HG02973 (cell line): ENCODE measurements around the gene APBB2.

Experiments
- ATAC-seq: cut with Tn5 transposase; IDR thresholded peaks from one replicate; pipeline ENCODE4 v1.9.1; 2021; ENCODE audit warnings: moderate library complexity; ENCODE audit not compliant: unreplicated experiment

The APBB2 gene

DNA sequence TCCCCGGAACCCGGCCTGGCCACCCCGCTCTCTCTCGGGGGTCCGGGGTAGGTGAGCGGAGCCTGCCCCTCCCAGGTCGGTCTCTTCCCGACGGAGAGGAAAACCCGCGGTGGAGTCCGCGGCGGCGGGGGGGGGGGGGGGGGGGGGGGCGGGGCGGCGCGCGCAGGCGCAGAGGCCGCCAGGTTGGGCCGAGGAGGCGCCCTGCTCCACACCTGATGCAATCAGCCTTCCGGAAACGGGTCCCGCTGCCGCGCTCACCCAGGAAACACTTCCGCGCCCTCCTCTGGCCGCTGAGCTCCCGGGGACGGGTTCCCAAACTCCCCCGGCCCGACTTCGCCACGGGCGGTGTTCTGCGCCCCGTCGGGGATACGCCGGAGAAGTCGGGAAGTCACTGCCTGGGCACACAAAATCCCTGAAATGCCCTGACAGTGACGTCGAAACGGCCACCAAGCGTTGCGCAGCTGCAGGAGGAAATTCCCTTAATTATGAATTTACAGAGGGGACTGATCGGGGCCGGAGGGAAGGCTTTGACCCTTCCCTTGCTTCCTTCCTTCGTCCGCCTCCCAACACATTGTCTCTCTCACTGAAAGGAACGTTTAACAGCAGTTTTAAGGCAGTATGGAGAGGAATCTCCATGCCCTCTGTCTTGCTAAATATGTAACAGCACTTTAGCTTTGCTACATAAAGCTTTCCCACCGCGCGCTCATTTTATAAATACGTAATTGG is 2.1 kb upstream of the APBB2 start:
- ATAC-seq, result peak; percentile 54

DNA sequence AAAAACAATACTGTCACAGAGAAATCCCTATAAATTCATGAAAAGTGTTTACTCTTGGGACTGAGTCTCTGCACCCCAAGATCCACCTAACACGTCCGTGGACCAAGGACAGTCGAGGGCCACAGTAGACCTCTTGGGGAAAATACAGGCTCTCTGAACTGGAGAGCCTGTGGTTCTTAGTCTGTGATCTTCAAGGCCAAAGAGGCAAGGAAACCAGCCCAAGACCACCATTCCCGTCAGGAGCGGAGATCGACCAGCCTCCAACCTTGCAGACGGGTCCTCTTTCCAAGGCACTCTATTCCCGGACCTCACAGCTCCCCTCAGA is 1.6 kb upstream of the APBB2 start:
- no peak for ATAC-seq

DNA sequence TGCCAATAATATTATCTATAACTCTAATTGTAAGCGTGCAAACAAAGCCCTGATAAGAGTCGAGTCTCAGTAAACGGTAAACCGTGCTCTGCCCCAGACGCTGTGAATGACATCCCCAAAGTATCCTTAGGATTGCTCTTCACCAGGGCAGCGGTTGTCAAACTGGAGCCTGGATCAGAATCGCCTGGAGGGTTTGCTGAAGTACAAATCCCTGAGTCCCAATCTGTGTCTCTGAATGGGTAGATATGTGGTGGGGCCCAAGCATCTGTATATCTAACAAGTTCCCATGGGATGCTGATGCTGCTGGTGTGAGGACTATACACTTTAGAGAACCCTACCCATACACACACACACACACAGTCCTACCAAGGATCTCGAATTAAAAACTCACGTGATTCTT is 813 bp upstream of the APBB2 start:
- no peak for ATAC-seq

DNA sequence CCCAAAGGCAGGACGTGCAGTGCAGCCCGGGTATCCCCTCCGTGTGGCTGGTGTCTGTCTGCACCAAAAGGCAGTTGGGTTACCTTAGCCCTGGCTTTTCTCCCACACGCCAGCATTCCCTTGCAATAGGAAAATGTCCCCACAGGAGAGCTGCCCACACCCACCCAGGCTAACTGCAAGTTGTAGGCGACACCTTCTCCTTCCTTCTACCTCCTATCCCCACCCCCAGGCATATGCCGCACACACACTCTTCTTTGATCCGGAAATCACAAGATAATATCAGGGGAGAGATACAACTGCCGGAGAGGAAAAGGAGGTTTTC is 444 bp upstream of the APBB2 start:
- ATAC-seq, result no peak

DNA sequence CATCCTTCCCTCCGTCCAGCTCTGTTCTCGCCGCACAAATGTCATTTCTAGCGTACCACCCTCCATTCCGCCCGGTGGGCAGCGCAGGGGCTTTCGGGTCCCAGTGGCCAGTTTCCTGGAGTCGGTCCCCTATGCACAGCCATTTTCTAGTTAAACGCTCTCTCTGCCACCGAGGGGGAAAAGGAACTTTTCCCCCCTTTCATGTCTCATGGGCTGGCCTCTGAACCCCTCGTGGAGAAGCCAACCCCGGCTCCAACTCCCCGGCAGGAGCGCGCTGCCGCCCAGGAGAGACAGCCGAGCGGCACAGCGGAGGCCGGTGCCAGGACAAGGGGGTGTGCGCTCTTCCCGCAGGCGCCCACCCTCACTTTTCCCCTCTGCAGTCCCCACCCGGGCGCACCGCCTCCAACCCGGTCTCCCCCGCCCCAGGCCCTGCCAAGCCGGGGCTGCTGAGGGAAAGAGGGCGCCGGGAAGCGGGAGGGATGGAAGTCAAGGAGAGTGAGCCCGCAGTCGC is 662 bp downstream of the APBB2 start:
- peak; percentile 7 for ATAC-seq

DNA sequence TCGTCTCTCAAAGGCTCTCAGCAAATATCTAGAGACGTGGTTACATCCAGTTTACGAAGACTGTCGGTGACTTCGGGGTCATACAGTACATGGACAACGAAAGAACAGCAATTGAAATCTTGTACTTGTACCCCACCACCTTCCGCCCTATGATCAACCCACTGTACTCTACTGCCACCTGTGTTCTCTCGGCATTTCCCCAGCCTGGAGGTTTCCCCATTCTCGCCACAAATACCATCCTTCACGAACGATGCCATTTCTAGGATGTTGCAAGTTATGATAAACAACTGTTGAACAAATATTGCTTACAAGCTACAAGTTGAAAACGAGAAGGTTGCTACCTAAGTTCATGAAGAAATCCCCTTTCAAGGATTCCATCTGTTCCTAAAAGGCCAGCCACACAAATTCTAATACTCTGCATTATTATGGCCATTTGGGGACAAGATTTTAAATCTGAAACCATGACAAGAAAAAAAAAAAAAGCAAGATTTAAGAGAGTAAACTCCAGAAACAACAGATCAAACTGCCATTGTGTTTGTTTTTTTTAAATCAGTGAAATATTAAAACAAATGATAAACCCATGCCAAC is 1.6 kb downstream of the APBB2 start:
- ATAC-seq, result no peak

DNA sequence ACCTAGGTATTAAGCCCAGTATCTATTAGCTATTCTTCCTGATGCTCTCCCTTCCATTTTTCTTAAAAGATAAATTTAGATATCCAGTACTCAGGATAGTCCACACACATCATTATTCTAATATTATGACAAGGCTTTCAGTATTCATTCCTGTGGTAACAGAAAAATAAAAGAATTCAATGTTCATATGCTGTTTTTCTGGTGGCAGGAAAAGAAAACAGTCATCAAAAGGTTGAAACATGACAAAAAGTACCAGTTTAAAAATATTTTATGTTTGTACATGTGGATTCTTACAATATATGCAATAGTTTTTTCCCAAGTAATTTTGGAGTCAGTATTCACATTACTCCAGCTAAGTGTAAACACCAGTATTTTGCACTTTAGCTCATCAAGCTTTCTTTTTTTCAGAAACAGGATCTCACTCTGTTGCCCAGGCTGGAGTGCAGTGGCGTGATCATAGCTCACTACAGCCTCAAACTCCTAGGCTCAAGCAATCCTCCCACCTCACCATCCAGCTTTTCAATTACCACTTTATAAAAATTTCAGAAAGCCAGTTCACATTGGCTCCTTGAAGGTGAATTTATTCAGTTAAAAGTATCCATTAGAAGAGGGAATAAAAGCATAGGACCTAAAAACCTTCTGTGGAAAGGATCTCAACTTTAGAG is 2.3 kb downstream of the APBB2 start:
- no peak for ATAC-seq

DNA sequence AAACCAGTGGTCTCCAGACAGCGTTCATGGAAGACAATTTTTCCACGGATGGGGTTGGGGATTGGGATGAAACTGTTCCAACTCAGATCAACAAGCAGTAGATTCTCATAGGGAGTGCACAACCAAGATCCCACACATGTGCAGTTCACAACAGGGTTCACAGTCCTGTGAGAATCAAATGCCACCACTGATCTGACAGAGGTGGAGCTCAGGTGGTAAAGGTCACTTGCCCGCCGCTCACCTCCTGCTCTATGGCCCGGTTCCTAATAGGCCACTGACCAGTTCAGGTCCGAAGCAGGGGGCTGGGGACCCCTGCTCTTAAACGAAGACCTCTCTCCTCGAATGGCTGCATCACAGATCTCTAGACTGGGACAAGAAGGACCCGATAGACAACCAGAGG is 4.4 kb downstream of the APBB2 start:
- no peak for ATAC-seq

DNA sequence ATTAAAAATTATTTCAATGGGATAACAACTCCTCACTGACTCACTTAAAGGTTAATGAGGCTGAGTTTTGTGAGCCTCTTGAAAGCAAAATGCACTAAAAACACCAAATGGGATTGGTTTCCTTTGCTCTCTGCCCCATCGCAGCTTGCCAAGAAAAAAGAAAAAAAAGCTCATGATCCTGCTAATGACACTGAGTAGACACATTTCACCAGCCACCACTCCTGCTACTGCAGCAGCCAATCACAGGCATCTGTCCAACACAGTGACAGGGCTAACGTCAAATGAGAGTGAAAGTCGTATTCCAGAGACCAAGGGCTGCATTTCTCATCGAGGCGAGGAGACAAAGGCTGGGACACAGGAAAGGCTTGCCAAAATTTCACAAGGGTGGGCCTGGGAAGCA is 5.2 kb downstream of the APBB2 start:
- no peak for ATAC-seq

DNA sequence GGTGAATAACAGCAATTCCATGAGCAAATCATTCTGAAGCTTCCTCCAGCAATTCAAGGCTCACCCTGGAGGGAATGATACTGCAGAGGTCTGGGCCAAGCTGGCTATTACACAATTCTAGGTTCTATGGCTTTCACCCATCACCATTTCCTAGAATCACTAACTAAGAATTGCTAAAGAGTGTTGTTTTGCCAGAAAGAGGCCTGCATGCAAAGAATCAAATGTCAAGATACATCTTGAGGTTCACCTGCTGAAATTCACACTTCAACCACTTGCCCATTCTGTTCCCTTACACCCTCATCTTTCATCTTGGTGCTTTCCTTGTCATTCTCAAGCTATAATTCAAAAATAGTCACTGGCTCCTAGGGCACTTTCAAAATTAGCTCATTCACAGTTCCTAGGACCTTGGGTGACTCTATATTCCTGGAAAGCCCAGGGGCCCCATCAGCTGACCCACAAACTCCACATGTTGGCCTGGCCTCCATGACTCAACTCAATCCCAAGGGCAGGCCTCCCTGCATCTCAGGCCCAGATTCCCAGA is 7.0 kb downstream of the APBB2 start:
- no peak for ATAC-seq

DNA sequence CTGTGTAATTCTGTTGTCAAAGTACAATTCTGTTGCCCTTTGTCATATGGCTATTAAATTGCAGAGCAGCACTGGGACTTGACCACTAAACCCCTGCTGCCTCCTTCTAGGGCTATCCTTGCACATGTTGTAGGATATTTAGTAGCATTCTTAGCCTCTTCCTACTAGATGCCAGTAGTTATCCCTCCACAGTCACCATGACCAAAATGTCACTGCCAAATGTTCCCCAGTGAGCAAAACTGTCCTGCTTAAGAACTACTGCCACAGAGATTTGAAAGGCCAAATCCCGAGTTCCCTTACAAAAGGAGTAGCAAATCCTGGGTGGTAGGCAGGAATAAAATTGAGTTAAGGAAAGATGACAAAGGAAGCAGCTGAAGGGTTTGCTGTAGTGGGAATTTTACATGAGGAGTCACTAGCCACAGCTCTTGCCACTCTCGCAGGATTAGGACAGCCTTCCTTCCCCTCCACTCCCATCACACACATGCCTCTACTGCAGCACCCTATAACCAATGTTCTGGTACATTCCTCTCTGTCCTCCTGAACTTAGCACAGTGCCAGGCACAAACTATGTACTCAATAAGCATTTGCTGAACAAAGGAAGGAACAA is 8.4 kb downstream of the APBB2 start:
- no peak for ATAC-seq

DNA sequence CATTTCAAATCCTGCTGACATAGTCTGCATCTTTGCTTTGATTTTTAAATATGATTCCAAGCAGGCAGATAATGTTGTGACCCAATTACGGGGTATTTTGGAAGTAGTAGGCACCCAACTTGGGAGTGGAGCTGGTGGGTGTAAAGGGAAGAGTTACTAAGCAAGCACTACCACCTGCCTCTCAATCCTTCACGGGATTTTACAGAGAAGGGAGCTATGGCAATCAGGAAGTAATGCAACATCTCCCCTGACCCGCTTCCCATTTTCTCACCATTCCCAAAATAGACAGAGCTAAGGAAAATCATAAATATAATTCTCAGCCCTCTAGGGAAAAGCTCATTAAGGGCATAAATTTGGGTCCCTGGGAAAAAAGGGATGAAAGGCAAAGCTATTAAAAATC is 9.2 kb downstream of the APBB2 start:
- no peak for ATAC-seq

DNA sequence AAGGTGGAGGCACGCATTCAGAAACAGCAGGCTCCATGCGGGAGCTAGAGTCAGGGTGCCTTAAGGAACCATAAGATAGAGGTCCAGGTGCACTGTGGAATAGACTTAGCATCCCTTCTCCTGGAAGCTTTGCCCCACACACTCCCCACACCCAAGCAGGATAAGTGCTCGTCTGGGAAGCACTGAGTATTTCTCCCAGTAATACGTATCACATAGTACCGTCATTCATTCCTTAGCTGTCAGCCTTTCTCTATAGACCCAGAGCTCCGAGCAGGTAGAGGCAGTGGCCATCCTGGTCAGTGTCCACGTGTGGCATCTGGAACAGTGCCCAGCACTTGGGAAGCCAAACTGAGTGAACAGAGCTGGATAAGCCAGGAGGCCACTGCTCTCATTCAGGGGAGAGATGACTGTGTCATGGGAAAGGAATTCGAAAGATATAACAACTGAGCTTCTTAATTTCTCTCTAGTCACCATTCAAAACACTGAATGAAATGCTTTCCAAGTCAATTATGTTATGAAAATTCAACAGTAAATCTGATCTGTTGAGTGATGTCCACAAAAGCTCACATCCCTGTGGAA is 9.9 kb downstream of the APBB2 start:
- ATAC-seq, result no peak

DNA sequence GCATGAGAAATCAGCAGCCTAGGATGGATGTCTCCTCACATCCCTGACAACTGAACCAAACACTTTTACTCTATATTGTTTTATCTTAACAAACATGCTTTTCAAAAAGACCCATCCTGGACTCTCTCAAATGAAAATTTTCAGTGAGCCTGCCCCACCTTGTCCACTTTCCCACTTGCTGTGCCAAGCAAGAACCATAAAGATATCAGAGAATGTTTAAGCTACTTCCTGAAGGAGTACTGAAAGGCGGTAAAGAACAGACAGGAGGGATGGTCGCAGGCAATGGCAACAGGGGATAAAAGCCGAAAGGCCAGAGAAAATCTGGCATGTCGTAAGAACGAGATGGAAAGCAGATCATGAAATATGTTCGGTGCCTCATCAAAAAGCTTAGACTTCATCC is 10.5 kb downstream of the APBB2 start:
- no peak for ATAC-seq

DNA sequence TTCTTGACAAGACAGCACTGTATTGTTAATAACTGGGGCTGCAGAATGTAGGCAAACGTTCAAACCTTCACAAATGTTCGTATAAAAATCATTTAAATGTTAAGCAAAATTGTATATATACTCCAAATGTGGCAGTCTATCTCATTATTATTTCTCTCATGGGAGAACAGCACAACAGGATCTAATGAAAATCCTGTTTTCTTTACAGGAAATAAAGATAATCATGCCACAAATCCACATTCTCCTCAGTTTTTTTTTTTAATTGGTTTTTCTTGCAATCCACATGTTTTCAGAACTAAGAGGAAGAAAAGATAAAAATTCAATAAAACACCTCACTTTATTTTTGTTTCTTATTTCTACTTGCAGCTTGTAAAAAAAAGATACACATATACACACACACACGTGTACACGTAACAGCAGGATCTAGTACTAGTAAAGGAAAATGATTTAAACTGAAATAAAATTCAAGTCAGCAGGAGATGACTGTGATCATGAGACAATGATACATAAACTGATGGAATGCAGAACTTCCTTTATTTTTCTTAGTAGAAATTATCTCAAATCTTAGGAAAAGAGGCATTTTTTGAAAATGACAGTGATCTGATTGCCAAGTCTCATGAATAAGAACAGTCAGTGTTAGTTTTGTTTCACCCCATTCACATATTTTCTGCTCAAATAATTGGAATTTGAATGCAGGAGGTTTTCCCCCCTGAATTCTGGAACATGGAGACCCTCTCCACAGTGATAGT is 11.3 kb downstream of the APBB2 start:
- no peak for ATAC-seq

DNA sequence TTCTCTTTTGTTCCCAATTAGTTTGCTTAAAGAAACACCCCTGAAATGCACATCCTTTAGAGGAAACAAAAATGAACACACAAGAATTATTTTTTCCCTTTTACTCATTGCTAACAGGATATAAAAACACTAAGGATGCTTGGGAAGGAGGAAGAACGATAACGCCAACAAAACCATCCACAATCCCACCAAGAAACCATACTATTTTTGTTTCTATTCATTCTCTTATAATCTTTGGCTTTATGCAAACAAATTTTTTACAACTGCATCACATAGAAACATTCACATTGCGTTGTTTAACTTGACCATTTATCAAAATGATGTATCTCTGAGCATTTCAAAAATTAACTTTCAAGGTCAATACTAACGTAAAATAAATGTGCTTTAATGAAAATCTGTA is 12.0 kb downstream of the APBB2 start:
- ATAC-seq, result no peak

DNA sequence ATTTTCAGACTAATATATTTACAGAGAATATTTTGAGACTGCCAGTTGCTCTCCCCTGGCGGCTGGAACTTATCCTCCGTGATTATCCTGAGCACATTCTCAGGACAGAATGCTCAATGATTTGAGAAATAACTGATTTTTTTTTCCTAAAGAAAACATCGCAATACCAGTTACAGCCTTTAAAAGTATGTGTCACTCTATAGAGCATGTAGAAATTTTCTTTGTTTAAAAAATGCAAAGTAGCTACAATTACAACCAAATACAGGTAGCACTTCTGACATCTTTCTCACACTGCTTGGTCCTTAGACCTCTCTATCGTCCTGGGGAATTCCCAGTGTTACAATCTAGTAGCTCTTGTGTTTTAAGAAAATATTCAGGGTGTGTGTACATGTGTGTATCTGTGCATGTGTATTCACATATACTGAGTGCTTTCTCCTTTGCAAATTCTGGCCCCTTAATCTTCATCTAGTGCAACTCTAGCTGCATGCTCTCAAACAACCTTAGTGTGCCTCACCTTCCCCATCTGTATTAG is 13.8 kb downstream of the APBB2 start:
- no peak for ATAC-seq

DNA sequence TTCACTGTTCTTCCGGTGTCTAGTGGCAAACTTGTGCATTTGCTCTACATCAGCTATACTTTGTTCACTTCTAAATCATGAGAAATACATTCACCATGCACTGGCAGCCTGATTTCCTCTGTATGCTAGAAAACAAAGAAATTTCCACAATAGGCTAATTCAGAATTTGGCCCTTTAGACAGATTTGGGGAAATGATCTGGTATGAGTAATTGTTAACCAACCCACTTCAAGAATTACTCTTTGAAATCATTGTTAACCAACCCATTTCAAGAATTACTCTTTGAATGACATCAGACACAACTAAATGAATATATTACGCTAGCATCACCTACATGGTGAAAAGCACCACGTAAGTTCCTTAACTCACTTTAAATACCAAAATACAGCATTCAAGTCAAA is 14.6 kb downstream of the APBB2 start:
- ATAC-seq, result no peak

DNA sequence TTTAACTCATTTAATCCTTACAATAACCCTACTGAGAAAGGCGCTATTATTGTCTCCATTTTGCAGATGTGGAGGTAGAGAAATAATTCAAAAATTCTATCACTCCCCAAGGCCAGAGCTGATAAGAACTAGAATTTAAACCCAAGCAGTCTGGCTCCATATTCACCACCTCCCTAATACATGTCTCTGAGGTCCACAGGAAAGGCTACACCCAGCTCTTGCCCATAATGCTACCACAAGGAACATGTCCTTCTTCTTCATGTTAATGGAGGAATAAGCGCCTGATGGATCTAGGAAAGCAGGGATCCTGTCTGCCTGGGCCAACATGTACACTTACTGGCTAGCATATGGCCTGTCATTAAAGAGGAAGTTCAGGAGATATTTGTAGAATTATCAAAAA is 16.3 kb downstream of the APBB2 start:
- ATAC-seq, result no peak

DNA sequence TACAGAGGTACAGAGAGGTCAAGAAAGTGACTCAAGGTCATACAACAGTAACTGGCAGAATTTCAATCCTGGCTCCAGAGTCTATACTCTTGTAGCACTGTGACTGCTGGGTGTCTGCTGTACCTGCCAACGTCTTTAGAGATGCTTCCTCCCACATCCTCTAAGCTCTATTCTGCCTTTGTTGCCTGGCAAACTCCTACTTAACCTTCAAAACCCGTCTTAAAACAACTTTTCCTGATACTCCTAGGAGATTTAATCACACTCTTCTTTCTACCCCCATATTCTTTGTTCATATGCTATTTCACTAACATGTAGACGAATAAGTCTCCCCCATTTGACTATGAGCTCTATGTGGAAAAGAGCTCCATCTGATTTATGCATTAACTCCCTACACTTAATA is 16.8 kb downstream of the APBB2 start:
- ATAC-seq, result no peak
